A549 treated with GW870086 at 1 μM for 4 hours (cell line): ENCODE data around the gene ACBD5. TPM values are rescaled to one million over a fixed set of nuclear protein-coding genes. Genes with fewer than 3 reads are reported as not detected.

Experiments
- total RNA-seq: library from RNA; stranded (reverse); fragments of 200-300 nt; extraction: Qiagen RNA extraction; gene quantifications from 5 replicates; pipeline ENCODE4 v1.2.3, GENCODE V29; 2022; ENCODE audit warnings: low read depth

The ACBD5 gene, protein sequence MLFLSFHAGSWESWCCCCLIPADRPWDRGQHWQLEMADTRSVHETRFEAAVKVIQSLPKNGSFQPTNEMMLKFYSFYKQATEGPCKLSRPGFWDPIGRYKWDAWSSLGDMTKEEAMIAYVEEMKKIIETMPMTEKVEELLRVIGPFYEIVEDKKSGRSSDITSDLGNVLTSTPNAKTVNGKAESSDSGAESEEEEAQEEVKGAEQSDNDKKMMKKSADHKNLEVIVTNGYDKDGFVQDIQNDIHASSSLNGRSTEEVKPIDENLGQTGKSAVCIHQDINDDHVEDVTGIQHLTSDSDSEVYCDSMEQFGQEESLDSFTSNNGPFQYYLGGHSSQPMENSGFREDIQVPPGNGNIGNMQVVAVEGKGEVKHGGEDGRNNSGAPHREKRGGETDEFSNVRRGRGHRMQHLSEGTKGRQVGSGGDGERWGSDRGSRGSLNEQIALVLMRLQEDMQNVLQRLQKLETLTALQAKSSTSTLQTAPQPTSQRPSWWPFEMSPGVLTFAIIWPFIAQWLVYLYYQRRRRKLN
- 20.8 to 27.5 TPM (median 25.9 TPM) in 5 replicates for total RNA-seq

DNA sequence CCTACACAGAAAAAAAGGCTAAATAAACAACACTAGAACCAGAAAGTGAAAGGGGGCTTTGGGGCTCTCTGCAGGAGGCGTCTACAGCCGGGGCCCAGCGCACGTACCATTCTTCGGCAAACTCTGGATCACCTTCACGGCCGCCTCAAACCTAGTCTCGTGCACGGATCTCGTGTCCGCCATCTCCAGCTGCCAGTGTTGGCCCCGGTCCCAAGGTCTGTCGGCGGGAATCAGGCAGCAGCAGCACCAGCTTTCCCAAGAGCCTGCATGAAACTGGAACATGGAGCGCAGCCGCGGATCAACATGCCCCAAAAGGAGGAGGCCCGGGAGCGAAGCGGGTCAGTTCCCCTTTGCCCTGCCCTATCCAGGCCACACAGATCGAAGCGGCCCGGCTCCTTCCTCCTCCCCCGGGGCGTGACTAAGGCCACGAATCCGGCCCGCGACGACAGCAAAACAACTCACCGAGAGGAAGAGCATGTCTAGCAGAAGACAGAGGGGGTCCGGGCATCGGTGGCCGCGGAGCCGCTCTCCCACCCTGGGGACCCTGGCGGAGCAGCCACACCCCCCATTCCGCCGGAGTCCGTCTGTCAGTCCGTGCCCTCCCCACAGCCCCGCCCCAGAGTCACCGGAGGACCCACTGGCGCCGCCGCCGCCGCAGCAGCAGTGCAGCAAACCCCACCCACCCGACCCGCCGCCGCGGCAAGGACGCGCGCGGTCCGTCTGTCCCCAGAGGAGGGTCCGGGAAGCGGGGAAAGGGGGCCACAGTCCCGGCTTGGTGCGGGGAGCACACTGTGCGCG lies at the start of gene ACBD5:
ACBD5 (minus strand) TSS at position 586 of the 798 bp plus-strand sequence; CDS start at position 477, 109 bp downstream.

DNA sequence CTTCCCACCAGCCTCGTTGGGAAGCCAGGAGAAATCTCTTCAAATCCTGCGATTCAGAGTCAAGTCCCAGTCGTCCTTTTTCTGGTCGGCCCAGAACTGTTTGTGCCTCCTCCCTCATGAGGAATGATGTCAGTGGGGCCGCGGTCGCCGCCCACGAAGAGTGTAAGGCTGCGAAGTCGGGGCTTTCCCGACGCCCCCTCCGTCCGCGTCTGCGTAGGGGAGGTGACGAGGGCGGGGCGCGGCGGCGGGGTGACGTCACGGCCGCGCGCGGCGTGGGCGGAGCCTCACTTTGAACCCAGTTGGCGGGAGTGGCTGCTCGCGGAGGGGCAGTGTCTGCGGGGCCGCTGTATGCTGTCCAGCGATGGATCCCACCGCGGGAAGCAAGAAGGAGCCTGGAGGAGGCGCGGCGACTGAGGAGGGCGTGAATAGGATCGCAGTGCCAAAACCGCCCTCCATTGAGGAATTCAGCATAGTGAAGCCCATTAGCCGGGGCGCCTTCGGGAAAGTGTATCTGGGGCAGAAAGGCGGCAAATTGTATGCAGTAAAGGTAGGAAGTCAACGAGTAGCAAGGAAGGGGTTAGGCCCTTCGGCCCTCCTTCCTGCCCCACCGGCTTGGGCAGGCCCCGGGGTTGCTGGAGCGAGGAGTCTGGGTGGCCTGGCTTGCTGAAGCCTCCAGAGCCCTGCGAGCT lies 85.4 kb downstream of the ACBD5 start, which contains the start of gene MASTL:
MASTL (plus strand) TSS at position 287 of the 689 bp plus-strand sequence; CDS start at position 362, 75 bp downstream.

Other genes with a start within 250 kb of the ACBD5 start
- gene ANKRD26, start 140.3 kb downstream of the ACBD5 start, total RNA-seq = 2.0 to 3.3 TPM (median 2.6 TPM) in 5 replicates
- gene YME1L1, start 86.4 kb downstream of the ACBD5 start, total RNA-seq = 84.8 to 106 TPM (median 98.8 TPM) in 5 replicates
- 16.3 to 21.1 TPM (median 19.7 TPM) in 5 replicates for gene MASTL, start 85.4 kb downstream of the ACBD5 start, total RNA-seq